T-helper 22 cell (primary cell): Measurements from ENCODE around the gene MNAT1.
"Not testable (repeated sequence)": the region's sequence is repeated elsewhere in the genome, so short reads cannot be mapped to it uniquely, and the experiment has no call there.

ENCODE experiments used
- DNase-seq: peaks from one replicate; pipeline ENCODE4 v3.0.0-alpha.2; 2020; ENCODE audit warnings: low read depth

MNAT1 gene

GRCh38 chr14:60738843-60739508 lies 4.4 kb downstream of the MNAT1 start:
- no peak for DNase-seq

DNA sequence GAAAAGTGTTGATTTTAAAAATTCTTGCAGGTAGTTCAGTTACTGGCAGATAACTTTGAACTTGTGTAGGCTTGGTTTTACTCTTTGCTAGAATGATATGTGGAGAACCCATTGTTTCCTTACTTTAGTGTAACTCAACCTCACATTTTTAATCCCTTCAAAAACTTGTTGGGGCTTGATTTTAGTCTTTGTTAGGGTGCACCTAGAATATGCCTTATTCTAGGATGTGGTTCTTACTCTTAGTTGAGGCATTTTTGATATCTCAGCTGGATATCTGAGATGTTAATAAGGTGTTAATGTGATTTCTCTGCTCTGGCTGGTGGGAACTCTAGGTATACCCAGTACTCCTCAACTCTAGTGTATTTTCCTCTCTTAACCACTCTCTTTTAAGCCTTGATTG lies 10.0 kb downstream of the MNAT1 start:
- no peak for DNase-seq

DNA sequence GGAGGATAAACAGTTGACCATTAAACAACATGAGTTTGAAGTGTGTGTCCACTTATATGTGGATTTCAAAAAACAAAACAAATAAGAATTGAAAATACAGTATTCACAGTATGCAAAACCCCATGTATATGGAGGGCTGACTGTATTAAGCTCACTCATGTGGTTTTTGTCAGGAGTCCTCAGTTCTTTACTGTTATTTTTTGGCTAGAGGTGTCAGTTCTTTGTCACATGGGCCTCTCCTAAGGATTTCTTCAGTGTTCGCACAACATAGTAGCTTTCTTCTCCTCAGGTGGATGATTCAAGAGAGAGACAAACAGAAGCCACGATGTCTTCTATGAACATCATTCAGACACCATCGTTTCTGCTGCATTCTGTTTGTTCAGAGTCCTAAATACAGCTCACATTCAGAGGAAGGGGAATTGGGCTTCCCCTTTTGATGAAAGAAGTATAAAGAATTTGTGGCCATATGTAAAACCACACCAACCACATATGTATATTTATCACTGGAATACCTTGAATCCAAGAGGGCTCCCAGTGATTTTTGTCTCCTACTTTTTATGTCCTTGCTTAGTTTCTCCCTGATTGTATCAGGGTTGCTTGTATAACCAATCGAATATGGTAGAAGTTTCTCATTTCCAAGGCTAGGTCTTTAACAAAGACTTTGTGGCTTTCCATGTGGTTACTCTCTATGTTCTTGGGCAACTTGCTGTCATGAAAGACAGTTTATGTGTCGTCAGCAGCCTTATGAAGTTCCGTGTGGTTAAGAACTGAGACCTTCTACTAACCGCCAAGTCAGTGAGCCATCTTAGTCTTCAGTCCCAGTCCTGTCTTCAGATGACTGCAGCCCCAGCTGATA lies 18.9 kb downstream of the MNAT1 start:
- peak; percentile 12 for DNase-seq

GRCh38 chr14:60756847-60757246 lies 22.3 kb downstream of the MNAT1 start:
- no peak for DNase-seq

GRCh38 chr14:60757567-60758002 lies 23.0 kb downstream of the MNAT1 start:
- no peak for DNase-seq

DNA sequence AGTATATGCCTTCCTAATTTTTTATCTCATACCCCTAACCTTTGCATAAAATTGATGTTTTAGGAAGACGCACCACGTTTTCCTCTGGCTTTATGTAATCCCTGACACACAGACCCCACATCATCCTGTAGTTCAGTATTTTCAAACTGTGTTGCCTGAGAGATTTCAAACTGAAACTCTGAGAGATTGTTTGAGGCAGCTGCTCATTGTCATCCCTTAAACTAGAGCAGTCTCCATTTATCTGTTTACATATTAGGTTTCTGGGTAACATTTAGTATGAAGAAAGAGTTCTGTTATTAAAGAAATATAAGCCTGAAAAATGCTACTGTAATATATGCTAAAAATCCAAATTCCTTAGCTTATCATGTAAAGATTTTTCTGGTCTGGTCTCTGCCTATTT lies 24.3 kb downstream of the MNAT1 start:
- no peak for DNase-seq

GRCh38 chr14:60760209-60760608 lies 25.6 kb downstream of the MNAT1 start:
- no peak for DNase-seq

- DNase-seq: no peak
These were observed 26.2 kb downstream of the MNAT1 start for GRCh38 chr14:60760644-60761364.

DNA sequence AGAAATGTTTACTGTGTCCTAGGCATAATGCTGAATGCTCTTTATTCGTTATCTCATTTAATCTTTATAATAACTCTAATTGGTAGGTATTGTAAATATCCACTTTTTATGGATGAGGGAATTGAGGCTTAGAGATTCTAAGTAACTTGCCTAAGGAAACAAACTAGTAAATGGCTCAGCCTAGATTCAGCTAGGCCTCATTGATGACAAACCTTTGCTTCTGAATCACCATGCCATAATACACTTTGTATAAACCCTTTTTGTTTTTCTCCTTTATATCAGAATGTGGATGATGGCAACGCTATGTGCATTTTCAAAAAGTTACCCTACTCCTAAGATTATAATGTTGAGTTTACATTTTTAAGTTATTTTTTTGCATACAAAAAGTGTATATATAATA lies 34.0 kb downstream of the MNAT1 start:
- no peak for DNase-seq

DNA sequence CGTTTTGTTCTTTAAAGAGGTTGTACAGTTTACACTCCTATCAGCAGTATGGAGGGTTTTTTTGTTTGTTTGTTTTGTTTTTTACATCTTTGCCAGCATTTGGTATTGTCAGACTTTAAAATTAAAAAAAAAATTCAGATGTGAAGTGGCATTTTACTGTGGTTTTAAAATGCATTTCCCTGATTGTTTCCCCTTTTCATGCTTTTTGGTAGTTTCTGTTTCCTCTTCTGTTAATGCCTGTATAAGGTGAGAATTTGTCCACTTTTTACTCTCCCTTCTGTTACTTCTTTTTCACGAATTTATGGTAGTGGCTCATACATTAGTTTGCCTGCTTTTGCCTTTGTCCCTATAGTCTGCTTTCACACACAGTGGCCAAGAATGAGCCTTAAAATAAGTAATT lies 36.6 kb downstream of the MNAT1 start:
- no peak for DNase-seq

- DNase-seq: no peak
These were observed 39.0 kb downstream of the MNAT1 start for GRCh38 chr14:60773558-60773957.

DNA sequence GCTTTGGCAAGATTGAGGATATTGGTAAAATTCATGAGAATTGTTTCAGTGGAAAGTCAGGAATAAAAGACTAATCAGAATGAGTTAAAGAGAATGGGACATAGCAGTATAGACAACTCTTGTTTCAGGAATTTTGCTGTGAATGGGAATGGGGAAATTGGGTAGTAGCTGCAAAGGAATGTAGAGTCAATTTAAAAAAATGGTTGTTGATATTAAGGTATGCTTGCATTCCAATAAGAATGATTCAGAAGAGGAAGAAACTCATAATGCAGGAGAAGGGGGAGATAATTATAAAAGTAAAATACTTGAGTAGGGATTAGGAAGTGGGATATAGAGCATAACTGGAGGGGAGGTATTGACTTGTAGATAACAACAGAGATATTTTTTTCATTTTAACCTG lies 40.7 kb downstream of the MNAT1 start:
- no peak for DNase-seq

GRCh38 chr14:60777856-60778578 lies 43.5 kb downstream of the MNAT1 start:
- DNase-seq: no peak

DNA sequence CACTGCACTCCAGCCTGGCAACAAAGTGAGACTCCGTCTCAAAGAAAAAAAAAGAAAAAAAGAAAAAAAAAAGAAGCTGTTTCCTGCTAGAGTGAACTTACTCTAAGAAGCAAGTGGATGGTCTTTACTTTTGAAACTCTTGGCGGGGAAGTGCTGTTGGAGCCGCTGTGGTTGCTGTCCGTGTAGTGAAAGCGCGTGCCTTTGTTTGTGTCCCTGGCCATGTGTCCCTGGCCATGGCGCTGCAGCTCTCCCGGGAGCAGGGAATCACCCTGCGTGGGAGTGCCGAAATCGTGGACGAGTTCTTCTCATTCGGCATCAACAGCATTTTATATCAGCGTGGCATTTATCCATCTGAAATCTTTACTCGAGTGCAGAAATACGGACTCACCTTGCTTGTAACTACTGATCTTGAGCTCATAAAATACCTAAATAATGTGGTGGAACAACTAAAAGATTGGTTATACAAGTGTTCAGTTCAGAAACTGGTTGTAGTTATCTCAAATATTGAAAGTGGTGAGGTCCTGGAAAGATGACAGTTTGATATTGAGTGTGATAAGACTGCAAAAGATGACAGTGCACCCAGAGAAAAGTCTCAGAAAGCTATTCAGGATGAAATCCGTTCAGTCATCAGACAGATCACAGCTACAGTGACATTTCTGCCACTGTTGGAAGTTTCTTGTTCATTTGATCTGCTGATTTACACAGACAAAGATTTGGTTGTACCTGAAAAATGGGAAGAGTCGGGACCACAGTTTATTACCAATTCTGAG lies 45.4 kb downstream of the MNAT1 start:
- not testable (repeated sequence) for DNase-seq

DNA sequence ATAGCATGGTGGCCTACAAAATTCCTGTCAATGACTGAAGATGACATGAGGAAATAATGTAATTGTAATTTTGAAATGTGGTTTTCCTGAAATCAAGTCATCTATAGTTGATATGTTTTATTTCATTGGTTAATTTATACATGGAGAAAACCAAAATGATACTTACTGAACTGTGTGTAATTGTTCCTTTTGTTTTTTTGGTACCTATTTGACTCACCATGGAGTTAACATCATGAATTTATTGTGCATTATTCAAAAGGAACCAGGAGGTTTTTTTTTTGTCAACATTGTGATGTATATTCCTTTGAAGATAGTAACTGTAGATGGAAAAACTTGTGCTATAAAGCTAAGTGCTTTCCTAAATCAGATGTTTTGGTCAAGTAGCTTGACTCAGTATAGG lies 46.0 kb downstream of the MNAT1 start:
- not testable (repeated sequence) for DNase-seq

DNA sequence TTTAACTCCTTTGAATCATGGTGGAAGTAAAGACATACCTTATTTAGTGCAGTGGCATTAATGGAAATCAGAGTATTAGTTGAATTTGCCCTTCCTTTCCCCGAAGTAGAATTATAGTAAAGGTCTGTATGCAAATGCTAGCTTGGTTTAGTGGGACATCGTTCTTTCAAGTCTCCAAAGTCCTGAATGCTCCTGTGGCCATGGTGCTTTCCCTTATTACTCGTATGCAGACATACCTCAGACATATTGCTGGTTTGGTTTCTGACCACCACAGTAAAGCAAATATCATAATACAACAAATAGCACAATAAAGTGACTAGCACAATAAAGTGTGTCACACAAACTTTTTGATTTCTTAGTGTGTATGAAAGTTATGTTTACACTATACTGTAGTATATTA lies 52.3 kb downstream of the MNAT1 start:
- no peak for DNase-seq

- DNase-seq: no peak
These were observed 55.1 kb downstream of the MNAT1 start for GRCh38 chr14:60789656-60790055.

DNA sequence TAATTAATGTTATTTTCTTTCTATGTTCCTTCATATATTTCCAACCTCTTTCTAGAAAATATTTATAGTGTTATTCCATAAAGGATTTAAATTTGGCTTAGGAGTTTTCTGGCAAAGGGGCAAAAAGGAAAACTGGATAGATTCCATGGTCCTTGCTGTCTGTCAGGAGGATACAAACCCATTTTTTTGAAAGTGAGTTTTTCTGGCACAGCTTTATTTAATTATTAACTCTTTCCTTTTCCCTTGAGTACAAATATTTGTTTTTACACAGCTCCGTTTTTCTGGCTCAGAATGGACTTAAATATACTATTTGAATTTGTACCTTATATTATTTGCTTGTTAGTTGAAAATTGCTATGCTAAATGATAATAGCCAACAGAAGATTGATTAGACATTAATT lies 56.3 kb downstream of the MNAT1 start:
- no peak for DNase-seq

DNA sequence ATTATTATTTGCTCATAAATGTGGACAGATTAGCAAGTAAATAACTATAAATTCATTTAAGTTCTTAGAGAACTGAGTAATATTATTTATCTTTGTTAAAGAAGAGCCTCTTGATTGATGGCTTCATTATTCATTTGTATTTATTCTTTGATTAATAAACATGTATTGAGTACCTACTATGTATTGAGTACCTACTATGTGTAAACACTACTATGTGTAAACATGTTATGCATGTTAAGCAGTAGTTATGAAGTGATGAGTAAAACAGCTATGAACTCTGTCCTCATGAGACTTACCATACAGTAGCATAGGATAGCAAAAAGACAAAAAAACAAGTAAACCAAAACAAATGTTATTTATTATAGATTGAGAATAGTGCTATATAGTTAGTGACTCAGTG lies 61.9 kb downstream of the MNAT1 start:
- no peak for DNase-seq

DNA sequence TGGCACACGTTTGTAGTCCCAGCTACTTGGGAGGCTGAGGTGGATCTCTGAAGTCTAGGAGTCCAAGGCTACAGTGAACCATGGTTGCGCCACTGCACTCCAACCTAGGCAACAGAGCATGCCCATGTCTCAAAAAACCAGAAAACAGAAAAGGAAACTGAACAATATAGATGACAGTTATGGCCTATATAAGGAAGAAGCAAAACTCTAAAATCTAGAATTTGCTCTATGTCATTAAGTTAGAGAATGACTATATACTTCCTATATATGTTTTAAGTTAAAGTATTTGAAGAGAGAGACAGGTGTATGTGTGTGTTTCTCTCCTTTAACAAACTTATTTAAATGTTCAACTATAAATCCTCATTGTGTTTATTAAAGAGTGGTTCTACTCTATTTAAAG lies 65.8 kb downstream of the MNAT1 start:
- DNase-seq: no peak

DNA sequence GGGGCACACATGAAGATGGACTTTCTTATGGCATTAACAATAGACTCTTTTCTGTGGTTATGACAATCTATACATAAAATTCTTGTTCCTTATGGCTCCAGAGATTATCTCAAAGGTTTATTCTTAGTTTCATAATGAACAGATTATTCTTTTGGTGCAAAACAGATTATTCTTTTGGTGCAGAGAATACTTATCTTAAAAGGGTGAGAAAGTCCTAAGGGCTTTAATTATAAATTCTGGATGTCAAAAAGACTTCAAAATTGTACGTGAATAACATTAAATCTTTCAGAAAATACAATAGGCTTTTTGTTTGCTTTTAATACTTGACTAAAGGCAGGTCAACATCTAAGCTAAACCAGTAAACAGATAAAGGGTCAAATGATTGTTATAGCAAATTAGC lies 69.3 kb downstream of the MNAT1 start:
- no peak for DNase-seq
